SK-MEL-5 (cell line): ENCODE measurements around the gene SYT3. TPM values are rescaled to one million over a fixed set of nuclear protein-coding genes. Genes with fewer than 3 reads are reported as not detected.

ENCODE experiments used
- DNase-seq: peaks from one replicate; pipeline ENCODE4 v3.0.0-alpha.2; 2016; ENCODE audit warnings: low read depth, low spot score
- in situ Hi-C: cut with HindIII; loops from 2 replicates; pipeline ENCODE4 v1.10.0; 2016; ENCODE audit warnings: low sequenced_read_pairs, high pct_unique_total_duplicates, low pct_unique_long_range_greater_than_20kb
- polyA plus RNA-seq, 2 experiments: library from polyadenylated mRNA; depleted of rRNA; stranded (reverse); fragments of >200 nt; gene quantifications; 2 replicates each; pipeline ENCODE4 v1.2.3, GENCODE V29; 2015
- total RNA-seq: library from RNA; depleted of rRNA; stranded (reverse); fragments of >200 nt; shearing (Covaris generic); gene quantifications from 2 replicates; pipeline ENCODE4 v1.2.3, GENCODE V29; 2014; rRNA removed

SYT3 gene
- 0.55 and 1.6 TPM in 2 replicates for total RNA-seq
- polyA plus RNA-seq (2015; cell fraction: cytosol; rRNA removed) = 2.1 and 2.7 TPM in 2 replicates
- polyA plus RNA-seq (2015; cell fraction: nucleus; rRNA removed) = 2.6 and 2.9 TPM in 2 replicates

DNA sequence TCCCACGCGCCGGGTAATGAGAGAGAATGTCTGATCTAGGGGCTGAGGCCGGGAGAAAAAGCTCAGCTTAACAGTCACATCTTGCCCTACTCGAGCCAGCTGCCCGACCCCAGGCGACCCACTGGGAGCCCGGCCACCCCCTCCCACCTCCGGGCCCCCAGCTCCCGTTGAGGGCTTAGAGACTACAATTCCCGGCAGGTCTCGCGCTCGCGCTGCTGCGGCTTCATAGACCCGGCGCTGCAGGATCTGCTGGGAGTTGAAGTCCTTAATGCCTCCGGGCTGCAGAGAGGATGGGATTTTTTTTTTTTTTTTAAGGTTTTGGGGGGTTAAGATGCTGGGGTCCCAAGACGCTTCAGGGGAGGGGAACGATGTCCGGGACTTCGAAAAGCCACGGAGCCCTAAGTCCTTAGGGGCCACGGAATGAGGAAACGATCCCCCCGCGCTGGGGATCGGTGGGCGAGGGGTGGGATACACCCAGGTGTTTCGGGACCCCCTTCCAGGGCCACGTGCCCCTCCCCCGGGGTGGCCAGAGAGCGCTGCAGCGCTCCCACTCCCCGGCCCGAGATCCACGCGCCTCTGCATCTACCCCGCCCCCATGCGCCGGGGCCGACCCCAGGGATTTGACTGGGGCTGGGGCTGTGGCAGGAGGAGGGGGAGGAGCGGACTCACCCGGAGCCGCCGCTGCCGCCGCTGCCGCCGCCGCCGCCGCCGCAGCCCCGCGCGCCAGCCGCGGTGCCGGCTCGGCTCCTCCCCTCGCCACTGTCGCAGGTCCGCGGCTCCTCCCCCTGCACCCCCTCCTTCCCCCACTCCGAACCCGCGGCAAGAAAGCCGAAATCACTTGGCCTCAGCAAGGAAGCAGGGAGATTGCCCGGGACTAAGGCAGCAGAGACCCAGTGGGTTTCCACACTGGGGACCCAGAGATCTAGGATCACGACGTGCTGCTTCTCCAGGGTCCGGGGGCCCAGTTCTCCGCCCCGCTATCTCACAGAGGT lies at the start of gene SYT3:
Gene SYT3 (minus strand): TSS at position 761 of the 992 bp plus-strand sequence. CDS start 2,470 bp downstream, outside the sequence.
- DNase-seq = peak; percentile 67
- in situ Hi-C loops = no loop called here

DNA sequence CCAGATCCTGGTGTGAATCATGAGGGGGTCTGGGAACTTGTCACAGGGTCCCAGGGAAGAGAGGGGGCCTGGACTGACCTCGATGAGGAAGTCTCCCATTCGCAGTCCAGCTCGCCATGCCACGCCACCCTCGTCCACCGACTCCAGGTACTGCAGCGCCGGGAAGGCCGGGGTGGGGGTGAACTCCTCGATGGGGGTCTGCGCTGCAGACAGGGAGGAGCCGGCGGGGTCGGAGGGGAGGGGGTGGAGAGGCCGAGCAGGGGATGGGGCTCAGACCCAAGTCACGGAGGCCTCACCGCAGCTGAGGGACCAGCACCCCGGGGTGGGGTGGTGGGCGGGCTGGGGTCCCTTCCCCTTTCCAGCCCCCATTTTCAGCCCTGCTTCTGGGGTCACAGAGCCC lies 49.1 kb upstream of the SYT3 start:
- in situ Hi-C loops = no loop called here
- DNase-seq = no peak

DNA sequence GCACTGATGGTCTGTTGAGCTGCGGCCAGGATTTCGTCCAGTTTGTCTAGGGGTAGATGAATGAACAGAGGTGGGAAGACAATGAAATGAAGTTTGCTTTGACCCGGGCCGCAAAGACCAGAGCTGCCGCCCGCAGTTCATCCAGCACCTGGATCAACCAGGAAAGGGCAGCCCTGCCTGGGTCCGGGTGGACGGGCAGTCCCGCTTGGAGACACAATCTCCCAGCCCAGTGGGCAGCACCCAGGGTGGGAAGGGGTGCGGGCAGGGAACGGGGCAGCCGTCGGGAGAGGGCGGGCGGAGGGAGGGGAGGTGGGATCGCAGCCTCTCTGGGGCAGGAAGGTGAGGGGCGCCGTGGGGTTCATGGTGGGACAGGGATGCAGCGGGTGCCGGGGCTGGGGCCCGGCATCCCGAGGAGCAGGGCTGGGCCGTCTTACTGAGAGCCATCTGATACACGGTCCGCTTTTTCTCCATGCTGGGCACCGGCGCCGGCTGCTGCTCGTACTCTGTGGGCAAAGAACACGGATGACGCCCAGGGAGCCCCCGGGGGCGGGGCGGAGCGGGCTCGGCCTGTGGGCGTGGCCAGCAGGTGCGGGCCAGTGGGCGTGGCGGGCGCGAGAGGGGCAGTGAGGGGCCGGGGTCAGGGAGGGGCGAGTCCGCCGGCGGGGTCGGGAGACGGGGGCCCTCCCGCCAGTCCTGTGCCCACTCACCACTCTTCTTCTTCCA lies 46.8 kb upstream of the SYT3 start:
- in situ Hi-C loops = no loop called here
- no peak for DNase-seq

DNA sequence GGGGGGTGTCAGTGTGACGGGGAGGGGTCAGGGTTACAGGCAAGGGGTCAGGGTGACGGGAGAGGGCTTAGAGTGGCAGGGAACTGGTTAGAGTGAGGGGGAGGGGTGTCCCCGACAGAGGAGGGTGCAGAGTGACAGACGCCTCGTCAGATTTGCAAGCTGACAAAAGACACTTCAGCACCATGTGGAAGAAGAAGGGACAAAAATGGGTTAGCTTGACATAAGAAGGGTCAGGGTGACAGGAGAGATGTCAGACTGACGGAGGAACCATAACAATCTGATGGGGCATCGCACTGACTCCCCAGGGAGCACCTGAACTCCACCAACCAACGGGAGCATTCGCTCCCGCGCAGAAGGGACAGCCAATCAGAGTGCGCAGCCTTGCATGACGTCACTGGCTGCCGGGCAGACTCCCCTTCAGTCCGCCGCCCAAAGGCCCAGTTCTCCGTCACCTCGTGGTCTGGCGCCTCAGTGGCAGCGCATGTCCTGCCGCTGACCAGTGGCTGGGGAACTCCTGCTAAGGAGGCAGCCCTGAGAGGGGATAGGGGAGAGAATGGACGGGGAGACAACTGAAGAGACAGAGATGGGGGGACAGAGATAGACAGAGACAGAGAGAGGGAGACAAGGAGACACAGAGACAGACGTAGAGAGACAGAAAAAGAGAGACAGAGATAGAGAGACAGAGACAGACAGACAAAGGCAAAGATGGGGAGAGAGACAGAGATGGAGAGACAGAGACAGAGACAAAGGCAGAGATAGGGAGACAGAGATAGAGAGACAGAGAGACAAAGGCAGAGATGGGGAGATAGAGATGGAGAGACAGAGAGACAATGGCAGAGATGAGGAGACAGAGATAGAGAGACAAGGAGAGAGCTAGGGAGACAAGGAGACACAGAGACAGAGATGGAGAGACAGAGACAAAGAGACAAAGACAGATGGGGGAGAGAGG lies 39.8 kb upstream of the SYT3 start:
- DNase-seq = peak; percentile 87
- in situ Hi-C loops = no loop called here

GRCh38 chr19:50678323-50678722 lies 38.6 kb upstream of the SYT3 start:
- no peak for DNase-seq
- in situ Hi-C loops = no loop called here

DNA sequence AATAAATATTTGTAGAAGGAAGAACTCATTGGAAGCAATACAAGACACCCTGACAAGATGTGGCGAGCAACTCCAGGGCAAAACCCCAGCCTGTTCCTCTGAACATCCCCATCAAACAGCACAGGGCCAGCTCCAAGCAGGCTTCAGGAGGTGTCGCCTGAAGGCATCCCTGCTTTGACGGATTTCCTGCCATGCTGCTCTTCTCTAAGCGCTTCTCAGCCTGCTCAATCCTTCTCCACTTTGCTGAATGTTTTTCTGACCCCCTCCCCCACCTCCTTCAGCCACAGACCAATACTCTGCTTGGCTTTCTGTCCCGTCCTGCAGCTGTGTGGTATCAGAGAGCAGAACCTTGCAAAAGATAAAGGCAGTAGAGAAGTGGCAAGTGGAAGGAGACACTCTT lies 38.0 kb upstream of the SYT3 start:
- DNase-seq = no peak
- in situ Hi-C loops = no loop called here

DNA sequence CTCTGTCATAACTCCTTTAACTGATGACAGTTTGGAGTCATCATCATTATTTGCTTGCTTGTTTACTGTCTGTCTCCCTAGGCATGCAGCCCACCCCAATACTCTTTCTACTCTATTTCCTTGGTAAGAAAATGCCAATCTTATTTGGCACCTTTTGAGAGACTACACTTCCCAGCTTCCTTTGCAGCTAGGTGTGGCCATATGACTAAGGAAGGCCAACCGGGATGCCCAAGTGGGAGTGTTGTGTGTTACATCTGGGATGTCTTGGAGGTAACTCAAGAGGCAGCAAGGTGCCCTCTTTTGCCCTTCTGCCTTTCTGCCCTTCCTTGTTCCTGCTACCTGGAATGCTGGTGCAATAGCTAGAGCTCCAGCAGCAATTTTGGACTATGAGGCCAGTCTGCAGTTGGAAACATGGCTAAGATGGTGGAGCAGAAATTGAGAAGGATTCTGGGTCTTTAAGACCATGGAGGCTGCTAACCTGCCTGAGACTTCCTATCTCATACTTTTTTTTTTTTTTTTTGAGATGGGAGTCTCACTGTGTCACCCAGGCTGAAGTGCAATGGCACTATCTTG lies 37.0 kb upstream of the SYT3 start:
- in situ Hi-C loops = no loop called here
- DNase-seq = no peak

- DNase-seq = no peak
- in situ Hi-C loops = no loop called here
Measured at GRCh38 chr19:50673118-50673517, 33.4 kb upstream of the SYT3 start.

DNA sequence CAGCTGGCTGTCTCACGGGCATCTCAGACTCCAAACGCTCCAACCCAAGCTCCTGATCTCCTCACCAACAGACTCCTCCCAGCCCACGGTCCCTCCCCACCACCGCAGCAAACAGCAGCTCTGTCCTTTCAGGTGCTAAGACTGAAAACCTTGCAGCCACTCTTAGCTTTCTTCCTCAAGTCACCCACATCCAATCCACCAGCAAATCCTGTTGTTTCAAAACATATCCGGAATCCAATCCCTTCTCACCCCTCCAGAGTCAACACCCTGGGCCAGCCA lies 30.4 kb upstream of the SYT3 start:
- in situ Hi-C loops = no loop called here
- no peak for DNase-seq

DNA sequence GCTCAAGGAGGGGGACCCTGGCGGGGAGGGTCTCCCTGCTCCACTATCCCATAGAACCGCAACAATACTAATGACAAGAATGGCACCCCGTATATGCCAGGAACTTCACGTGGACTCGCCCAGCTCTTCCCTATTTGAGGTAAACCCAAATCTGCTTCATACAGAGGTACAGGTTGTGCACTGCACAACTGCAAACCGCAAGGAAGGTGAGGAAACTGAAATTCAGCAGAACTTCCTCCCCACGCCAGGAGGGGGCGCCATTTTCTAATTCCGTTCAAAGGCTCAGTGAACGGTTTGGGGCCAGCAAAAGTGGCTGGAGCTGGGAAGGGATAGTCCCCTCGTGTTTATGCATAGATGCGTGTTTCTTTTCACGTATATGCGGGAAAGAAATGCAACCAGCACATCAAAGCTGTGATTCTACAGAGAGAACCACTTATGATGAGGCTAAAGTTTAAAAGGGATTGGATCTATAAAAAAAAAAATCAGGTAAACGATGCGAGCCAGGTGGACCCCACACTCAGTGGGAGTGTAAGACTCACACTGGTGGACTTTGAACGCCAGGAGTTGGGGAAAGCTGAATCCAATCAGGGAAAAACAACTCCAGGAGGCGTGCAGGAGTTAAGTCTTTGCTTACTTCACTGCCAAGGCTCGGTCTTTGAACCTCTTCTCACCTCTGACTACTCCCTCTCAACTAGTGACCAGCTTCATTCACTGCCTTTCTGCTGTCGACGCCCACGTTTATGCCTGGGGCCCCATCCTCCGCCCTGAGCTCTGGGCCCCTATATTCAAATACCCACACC lies 29.8 kb upstream of the SYT3 start:
- DNase-seq = peak; percentile 54
- in situ Hi-C loops = no loop called here

DNA sequence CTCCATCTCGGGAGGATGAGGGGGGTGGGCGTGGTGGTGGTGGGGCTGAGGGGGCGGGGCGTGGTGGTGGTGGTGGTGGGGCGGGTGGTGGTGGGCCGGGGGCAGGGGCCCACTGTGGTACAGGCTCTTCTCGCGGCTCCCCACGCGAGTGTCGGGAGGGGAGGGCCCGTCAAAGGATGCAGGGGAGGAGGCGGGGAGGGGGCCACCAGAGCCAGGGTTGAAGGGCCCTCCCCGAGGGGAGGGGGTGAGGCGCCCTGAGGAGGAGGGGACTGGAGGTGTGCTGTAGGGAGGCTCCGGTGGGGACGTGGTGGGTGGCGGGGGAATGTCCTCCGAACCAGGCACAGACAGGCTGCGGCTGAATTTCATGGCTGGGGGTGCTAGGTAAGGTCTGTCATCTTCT lies 29.2 kb upstream of the SYT3 start:
- in situ Hi-C loops = no loop called here
- DNase-seq = no peak

DNA sequence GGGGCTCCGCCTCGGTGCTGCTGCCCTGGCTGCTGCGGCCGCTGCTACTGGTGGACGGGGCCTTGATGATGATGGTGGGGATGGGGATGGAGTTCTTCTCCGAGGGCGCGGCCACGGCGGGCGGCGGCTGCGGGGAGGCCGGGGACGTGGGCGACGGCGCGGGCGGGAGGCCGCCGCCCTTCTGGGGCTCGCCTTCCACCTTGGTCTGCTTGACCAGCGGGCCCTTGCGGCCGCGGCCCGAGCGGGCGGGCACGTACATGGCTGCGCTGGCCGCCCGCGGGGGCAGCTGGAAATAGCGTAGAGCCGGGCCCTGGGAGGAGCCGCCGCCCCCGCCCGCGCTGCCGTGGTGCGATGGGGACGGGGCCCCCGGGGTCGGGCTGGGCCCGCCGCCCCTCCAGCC lies 28.7 kb upstream of the SYT3 start:
- in situ Hi-C loops = no loop called here
- no peak for DNase-seq

DNA sequence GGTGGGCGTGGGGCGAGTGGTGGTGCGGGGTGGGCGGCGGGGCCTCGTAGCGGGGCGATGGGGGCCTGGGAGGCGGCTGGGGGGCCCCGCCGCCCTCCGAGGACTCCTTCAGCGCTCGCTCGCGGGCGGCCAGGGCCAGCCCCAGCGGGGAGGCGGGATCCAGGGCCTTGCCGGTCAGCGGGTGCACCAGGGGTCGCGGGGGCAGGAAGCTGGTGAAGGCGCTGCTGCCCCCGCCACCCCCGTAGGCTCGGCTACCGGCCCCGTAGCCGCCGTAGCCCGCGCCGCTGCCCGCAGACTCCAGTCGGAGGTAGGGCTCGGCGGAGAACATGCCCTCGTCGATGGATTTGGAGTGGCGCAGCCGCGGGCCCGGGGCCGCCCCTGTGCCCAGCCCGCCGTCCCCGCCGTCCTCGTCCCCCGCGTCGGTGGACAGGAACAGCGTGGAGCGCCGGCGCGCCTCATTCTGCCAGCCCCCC lies 28.1 kb upstream of the SYT3 start:
- DNase-seq = no peak
- in situ Hi-C loops = no loop called here

DNA sequence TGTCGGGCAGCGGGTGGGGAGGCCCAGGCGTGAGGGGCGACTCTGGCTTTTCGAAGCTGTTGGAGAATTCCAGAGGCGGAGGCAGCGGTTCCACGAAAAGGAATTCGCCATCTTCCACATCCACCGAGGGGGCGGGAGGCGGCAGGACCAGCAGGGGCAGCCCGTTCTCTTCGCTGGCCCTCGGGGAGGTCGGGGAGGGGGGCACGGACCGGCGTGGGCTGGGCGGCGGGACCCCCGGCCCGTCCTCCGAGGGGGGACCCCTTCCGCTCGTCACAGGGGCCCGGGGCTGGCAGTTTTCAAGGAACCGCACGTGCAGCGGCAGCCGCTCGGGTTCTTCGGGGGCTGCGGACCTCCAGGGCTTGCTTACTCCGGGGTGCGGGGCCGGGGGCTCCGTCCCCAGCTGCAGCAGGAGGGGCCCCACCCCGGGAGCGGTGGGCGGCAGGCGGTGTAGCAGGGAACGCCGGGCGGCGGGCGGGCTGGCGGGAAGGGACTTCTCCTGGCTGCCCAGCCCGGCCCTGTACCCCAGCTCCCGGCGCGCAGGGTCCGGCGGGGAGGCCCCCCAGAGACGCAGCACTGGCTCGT lies 27.6 kb upstream of the SYT3 start:
- in situ Hi-C loops = no loop called here
- DNase-seq = no peak

DNA sequence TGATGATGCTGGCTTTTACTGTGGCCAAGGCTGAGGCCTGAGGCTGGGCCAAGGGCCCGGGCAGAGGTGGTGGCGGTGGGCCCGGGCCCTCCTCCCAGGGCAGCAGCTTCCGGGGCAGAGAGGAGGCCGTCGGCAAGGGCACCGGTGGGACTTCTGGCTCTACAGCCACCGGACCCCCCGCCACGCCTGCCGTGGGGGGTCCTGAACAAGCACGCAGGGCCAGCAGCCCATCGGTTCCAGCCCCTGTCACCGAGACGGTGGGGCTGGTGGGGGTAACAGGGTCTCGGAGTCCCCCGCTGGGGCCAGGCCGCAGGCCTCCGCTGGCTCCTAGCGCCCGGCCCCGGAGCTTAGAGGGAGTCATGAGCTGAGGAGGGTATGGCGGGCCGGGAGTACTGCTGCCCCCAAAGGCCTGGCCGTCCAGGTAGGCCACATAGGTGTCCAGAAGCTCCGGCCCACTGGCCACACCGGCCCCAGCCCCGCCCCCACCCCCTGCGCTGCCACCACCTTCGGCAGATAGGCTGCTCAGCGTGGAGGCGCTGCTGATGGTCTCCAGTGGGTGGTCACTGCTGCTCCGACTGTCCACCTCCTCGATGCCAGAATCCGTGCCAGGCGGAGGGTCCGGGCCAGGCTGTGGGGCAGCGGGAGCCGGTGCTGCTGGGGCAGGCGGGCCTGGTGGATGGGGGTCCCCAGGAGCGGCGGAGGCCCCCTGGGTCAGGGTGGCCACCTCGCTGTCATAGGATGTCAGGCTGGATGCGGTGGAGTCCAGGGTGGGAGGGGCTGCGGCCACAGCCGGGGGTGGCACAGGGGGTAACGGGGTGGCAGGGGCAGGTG lies 26.9 kb upstream of the SYT3 start:
- in situ Hi-C loops = no loop called here

More for the DNA sequence above, 26.9 kb upstream of the SYT3 start:
- no peak for DNase-seq
